CD14-positive monocyte (primary cell): ENCODE data around the gene CD81. TPM values are rescaled to one million over a fixed set of nuclear protein-coding genes. Genes with fewer than 3 reads are reported as not detected.

Source experiments
- DNase-seq, 3 donors: peaks; one replicate each; pipeline ENCODE4 v3.0.0-alpha.2; 2011 to 2022
- H2AFZ ChIP-seq: 2 replicates; pipeline ENCODE4 v1.6.0; 2012; ENCODE audit warnings: mild to moderate bottlenecking, low read depth, low read length, inconsistent platforms; ENCODE audit not compliant: insufficient read depth, poor library complexity, severe bottlenecking
- H3K27ac ChIP-seq, 2 donors: 1 replicate in 1 of 2; 2 replicates in 1 of 2; pipeline ENCODE4 v1.5.1; 2012 to 2013; ENCODE audit warnings: low read length in 2 of 2, control low read depth in 1 of 2, inconsistent platforms in 1 of 2, low read depth in 1 of 2, mild to moderate bottlenecking in 1 of 2
- H3K27me3 ChIP-seq, 2 donors: one replicate each; pipeline versions ENCODE4 v1.6.0 to v1.6.1; 2011 to 2013; ENCODE audit warnings: low read length in 2 of 2; ENCODE audit not compliant: control insufficient read depth in 2 of 2, insufficient read depth in 2 of 2
- H3K36me3 ChIP-seq, 2 donors: replicated peaks in 1 of 2; 1 replicate in 1 of 2; 2 replicates in 1 of 2; pipeline versions ENCODE4 v1.5.1 to v1.6.1; 2012 to 2013; ENCODE audit warnings: low read length in 2 of 2, control low read depth in 1 of 2, inconsistent platforms in 1 of 2, mild to moderate bottlenecking in 1 of 2; ENCODE audit not compliant: insufficient read depth in 2 of 2, control insufficient read depth in 1 of 2
- H3K4me1 ChIP-seq, 2 donors: 1 replicate in 1 of 2; 2 replicates in 1 of 2; pipeline versions ENCODE4 v1.5.1 to v1.6.1; 2012 to 2013; ENCODE audit warnings: low read length in 2 of 2, control low read depth in 1 of 2, inconsistent platforms in 1 of 2, mild to moderate bottlenecking in 1 of 2, moderate library complexity in 1 of 2; ENCODE audit not compliant: insufficient read depth in 2 of 2, control insufficient read depth in 1 of 2
- H3K4me2 ChIP-seq: replicated peaks from 2 replicates; pipeline ENCODE3; 2012; ENCODE audit warnings: low read length, moderate library complexity, mild to moderate bottlenecking; ENCODE audit not compliant: poor library complexity, severe bottlenecking; ENCODE audit errors: extremely low read depth
- H3K4me3 ChIP-seq, 3 experiments: fragments of 200-600 bp in 1 of 3; sonication (generic) in 1 of 3; replicated peaks in 1 of 3; 1 replicate in 2 of 3; 2 replicates in 1 of 3; pipeline ENCODE4 v1.5.1; 2011 to 2013; ENCODE audit warnings: low read length in 3 of 3, mild to moderate bottlenecking in 3 of 3, control low read depth in 2 of 3, low read depth in 2 of 3, inconsistent platforms in 1 of 3, moderate library complexity in 1 of 3
- H3K79me2 ChIP-seq: 2 replicates; pipeline ENCODE4 v1.6.0; 2012; ENCODE audit warnings: mild to moderate bottlenecking, control low read depth, inconsistent platforms, low read length, moderate library complexity; ENCODE audit not compliant: insufficient read depth
- H3K9ac ChIP-seq: 2 replicates; pipeline ENCODE4 v1.6.0; 2017; ENCODE audit warnings: low read length, mild to moderate bottlenecking; ENCODE audit not compliant: insufficient read depth, poor library complexity, severe bottlenecking
- H3K9me3 ChIP-seq, 2 donors: replicated peaks in 1 of 2; 1 replicate in 1 of 2; 2 replicates in 1 of 2; pipeline versions ENCODE4 v1.5.1 to v1.6.1; 2012 to 2013; ENCODE audit warnings: low read length in 2 of 2, control low read depth in 1 of 2; ENCODE audit not compliant: control insufficient read depth in 1 of 2, insufficient read depth in 1 of 2
- H4K20me1 ChIP-seq: 2 replicates; pipeline ENCODE4 v1.6.0; 2012; ENCODE audit warnings: mild to moderate bottlenecking, low read length, control low read depth, moderate library complexity; ENCODE audit not compliant: insufficient read depth
- H3K27ac Mint-ChIP-seq, 7 donors: one replicate each; pipeline ENCODE4 v1.8.0; 2020; ENCODE audit warnings: mild to moderate bottlenecking in 7 of 7, mixed read lengths in 7 of 7, moderate library complexity in 6 of 7, inconsistent platforms in 2 of 7
- H3K27me3 Mint-ChIP-seq, 3 donors: one replicate each; pipeline ENCODE4 v1.8.0; 2021 to 2022; ENCODE audit warnings: low read depth in 3 of 3, mild to moderate bottlenecking in 3 of 3, mixed read lengths in 3 of 3, moderate library complexity in 3 of 3, inconsistent platforms in 1 of 3
- H3K36me3 Mint-ChIP-seq, 2 donors: one replicate each; pipeline ENCODE4 v1.8.0; 2020; ENCODE audit warnings: mixed read lengths in 2 of 2, inconsistent platforms in 1 of 2, mild to moderate bottlenecking in 1 of 2
- H3K4me1 Mint-ChIP-seq: one replicate; pipeline ENCODE4 v1.8.0; 2020; ENCODE audit warnings: mild to moderate bottlenecking, mixed read lengths
- H3K4me3 Mint-ChIP-seq, 2 donors: one replicate each; pipeline ENCODE4 v1.8.0; 2020; ENCODE audit warnings: mild to moderate bottlenecking in 2 of 2, mixed read lengths in 2 of 2, moderate library complexity in 1 of 2
- H3K9me3 Mint-ChIP-seq, 7 donors: one replicate each; pipeline ENCODE4 v1.8.0; 2020 to 2022; ENCODE audit warnings: mixed read lengths in 7 of 7, mild to moderate bottlenecking in 6 of 7, moderate library complexity in 6 of 7, inconsistent platforms in 2 of 7
- WGBS: methylation state at CpG from one replicate; pipeline ENCODE4 v1.1.5; 2013; ENCODE audit warnings: missing lambda C conversion rate; ENCODE audit not compliant: insufficient coverage; 5-methylcytosine and 5-hydroxymethylcytosine counted together
- intact Hi-C, 2 donors: fragments of 100-400 bp; cut with micrococcal nuclease; formaldehyde crosslinking; loops; one replicate each; pipeline versions ENCODE4 v1.15.0 to v1.15.1; 2023
- polyA plus RNA-seq, 3 donors: library from polyadenylated mRNA; depleted of rRNA in 1 of 3; unstranded in 2 of 3; stranded (reverse) in 1 of 3; fragments of 300-500 nt in 2 of 3; fragments of >200 nt in 1 of 3; fragmentation: Illumina TruSeq in 2 of 3; gene quantifications; 1 replicate in 2 of 3; 2 replicates in 1 of 3; pipeline ENCODE4 v1.2.3, GENCODE V29; 2012 to 2021
- TF ChIP-seq, protein P1 (sequence below): fragments of 200-600 bp; IDR thresholded peaks from one replicate; pipeline ENCODE4 v1.8.0; 2022; ENCODE audit warnings: antibody characterized with exemption, mild to moderate bottlenecking

The CD81 gene
- polyA plus RNA-seq, 3 donors: 3.2 to 74.9 (median 12.3) TPM

DNA sequence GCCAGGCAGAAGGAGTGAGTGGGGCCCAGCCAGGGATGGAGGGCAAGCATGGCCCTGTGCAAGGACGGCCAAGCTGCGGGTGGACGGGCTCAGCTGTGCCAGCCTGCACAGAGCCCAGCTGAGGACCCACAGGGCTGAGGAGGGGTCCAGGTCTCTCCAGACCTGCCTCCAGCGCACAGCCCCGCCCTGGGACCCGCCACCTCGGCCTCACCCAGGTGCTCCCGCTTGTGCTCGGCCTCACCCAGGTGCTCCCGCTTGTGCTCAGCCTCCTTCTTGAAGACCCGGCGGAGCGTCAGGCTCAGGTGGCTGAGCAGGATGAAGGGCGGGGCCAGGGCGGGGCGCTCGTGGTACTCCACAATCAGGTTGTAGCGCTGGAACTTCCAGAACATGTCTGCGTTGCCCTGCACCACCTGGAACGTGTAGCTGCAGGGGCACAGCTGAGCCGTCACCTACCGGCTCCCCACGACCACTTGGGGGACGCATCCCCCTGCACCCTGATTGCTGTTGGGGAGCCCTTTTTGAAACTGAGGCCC is 29.8 kb downstream of the CD81 start:
- no peak for DNase-seq
- intact Hi-C loops: no loop called here
- Histone ChIP-seq H3K4me3 (no peak overlapping the region), H3K36me3 (peaks cover 19 to 22% of the 10 kb centered on the region in 2 donors), H3K4me2 (no peak overlapping the region), H4K20me1 (peaks cover 7% of the 10 kb centered on the region), H3K79me2 (peaks cover 7% of the 10 kb centered on the region), H3K9me3 (no peaks in the 10 kb centered on the region), H3K9ac (no peak overlapping the region), H3K27me3 (no peaks in the 10 kb centered on the region), H3K27ac (no peak overlapping the region), H2AFZ (no peak overlapping the region), H3K4me1 (peaks cover under 1 to 2% of the 10 kb centered on the region in 2 donors)
- no peaks in the 10 kb centered on the region for H3K9me3 Mint-ChIP-seq
- H3K27ac Mint-ChIP-seq: no peak overlapping the region
- H3K4me1 Mint-ChIP-seq: peaks cover 3% of the 10 kb centered on the region
- H3K4me3 Mint-ChIP-seq: no peak overlapping the region
- TF ChIP-seq, protein P1, sequence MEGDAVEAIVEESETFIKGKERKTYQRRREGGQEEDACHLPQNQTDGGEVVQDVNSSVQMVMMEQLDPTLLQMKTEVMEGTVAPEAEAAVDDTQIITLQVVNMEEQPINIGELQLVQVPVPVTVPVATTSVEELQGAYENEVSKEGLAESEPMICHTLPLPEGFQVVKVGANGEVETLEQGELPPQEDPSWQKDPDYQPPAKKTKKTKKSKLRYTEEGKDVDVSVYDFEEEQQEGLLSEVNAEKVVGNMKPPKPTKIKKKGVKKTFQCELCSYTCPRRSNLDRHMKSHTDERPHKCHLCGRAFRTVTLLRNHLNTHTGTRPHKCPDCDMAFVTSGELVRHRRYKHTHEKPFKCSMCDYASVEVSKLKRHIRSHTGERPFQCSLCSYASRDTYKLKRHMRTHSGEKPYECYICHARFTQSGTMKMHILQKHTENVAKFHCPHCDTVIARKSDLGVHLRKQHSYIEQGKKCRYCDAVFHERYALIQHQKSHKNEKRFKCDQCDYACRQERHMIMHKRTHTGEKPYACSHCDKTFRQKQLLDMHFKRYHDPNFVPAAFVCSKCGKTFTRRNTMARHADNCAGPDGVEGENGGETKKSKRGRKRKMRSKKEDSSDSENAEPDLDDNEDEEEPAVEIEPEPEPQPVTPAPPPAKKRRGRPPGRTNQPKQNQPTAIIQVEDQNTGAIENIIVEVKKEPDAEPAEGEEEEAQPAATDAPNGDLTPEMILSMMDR: no peak
- peaks cover 15 to 26% of the 10 kb centered on the region in 2 donors for H3K36me3 Mint-ChIP-seq
- WGBS: 93% methylated on average over 24 of the region's 24 CpGs
- H3K27me3 Mint-ChIP-seq: peaks cover 1 to 4% (median 3%) of the 10 kb centered on the region in 3 donors

DNA sequence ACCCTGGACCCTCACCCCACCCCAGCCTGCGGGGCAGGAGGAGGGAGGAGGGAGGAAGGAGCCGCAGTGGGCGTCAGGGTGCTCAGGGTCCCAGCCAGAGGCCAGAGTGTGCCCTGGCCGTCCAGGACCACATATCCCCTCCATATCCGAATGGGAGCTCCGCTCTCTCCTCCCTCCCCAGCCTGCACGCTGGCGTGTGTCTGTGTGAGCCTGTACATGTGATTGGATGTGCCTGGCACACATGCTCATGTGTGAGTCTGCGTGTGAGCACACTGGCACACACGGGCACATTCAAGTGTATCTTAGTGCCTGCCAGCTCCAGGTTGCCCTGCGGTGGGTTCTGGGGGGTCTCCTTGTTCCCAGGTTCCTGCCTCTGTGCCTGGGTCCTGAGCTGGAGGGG is 31.6 kb downstream of the CD81 start:
- peaks cover 1 to 4% (median 3%) of the 10 kb centered on the region in 3 donors for H3K27me3 Mint-ChIP-seq
- intact Hi-C loops: no loop called here
- peaks cover 4 to 9% of the 10 kb centered on the region in 2 donors for H3K36me3 Mint-ChIP-seq
- no peaks in the 10 kb centered on the region for H3K27me3 ChIP-seq
- no peak overlapping the region for H2AFZ ChIP-seq
- no peaks in the 10 kb centered on the region for H3K4me1 Mint-ChIP-seq
- no peak overlapping the region for H3K27ac Mint-ChIP-seq
- no peak overlapping the region for H3K9ac ChIP-seq
- 92% methylated on average over 6 of the region's 11 CpGs for WGBS
- no peaks in the 10 kb centered on the region for H3K9me3 ChIP-seq
- H3K27ac ChIP-seq: no peak overlapping the region
- H3K79me2 ChIP-seq: no peaks in the 10 kb centered on the region
- TF ChIP-seq, protein P1: no peak
- no peak for DNase-seq
- no peak overlapping the region for H3K4me2 ChIP-seq
- no peak overlapping the region for H3K4me3 Mint-ChIP-seq
- no peaks in the 10 kb centered on the region for H3K4me1 ChIP-seq
- no peaks in the 10 kb centered on the region for H3K9me3 Mint-ChIP-seq
- peaks cover 4% of the 10 kb centered on the region in 2 donors for H3K36me3 ChIP-seq
- peaks cover 6% of the 10 kb centered on the region for H4K20me1 ChIP-seq
- H3K4me3 ChIP-seq: no peak overlapping the region
